CD4-positive, alpha-beta T cell (primary cell): ENCODE results near the gene PIGU. TPM values are rescaled to one million over a fixed set of nuclear protein-coding genes. Genes with fewer than 3 reads are reported as not detected.
A peak's percentile ranks its signal among the peaks of the same experiment; 100 is the strongest.

ENCODE experiments used
- ATAC-seq: fragments of 200-7000 bp; cut with Tn5 transposase; one replicate; pipeline ENCODE4 v1.10.0; 2022; ENCODE audit warnings: mild to moderate bottlenecking; ENCODE audit not compliant: poor library complexity
- CTCF ChIA-PET: fragments of 350-600 bp; sonication (Branson Sonifier 250); formaldehyde crosslinking; loops from one replicate; lab custom pipeline; 2021; ENCODE audit warnings: antibody characterized with exemption, inconsistent platforms; lab: Charles Lee
- POLR2A ChIA-PET: fragments of 350-600 bp; sonication (Branson Sonifier 250); formaldehyde crosslinking; loops from one replicate; lab custom pipeline; 2021; ENCODE audit warnings: antibody characterized with exemption, inconsistent platforms; lab: Charles Lee
- DNase-seq, 14 experiments: peaks; one replicate each; pipeline ENCODE4 v3.0.0-alpha.2; 2013 to 2020; ENCODE audit warnings: mixed read lengths in 2 of 14
- H3K27ac ChIP-seq, 2 donors: one replicate each; pipeline versions ENCODE4 v1.5.1 to v1.7.0; 2013; ENCODE audit warnings: low read length in 2 of 2, low read depth in 1 of 2, mild to moderate bottlenecking in 1 of 2
- H3K27me3 ChIP-seq, 2 experiments: 1 replicate in 1 of 2; 2 replicates in 1 of 2; pipeline versions ENCODE4 v1.6.1 to v1.7.0; 2013; ENCODE audit warnings: low read length in 2 of 2, control low read depth in 1 of 2, mild to moderate bottlenecking in 1 of 2, moderate library complexity in 1 of 2; ENCODE audit not compliant: insufficient read depth in 2 of 2, control insufficient read depth in 1 of 2
- H3K36me3 ChIP-seq: one replicate; pipeline ENCODE4 v1.6.1; 2013; ENCODE audit warnings: low read length, control low read depth; ENCODE audit not compliant: insufficient read depth
- H3K4me1 ChIP-seq: one replicate; pipeline ENCODE4 v1.6.1; 2013; ENCODE audit warnings: low read length, control low read depth; ENCODE audit not compliant: insufficient read depth
- H3K4me3 ChIP-seq: one replicate; pipeline ENCODE4 v1.5.1; 2013; ENCODE audit warnings: mild to moderate bottlenecking, low read length, moderate library complexity
- H3K9me3 ChIP-seq, 2 experiments: 1 replicate in 1 of 2; 2 replicates in 1 of 2; pipeline versions ENCODE4 v1.6.1 to v1.7.0; 2013; ENCODE audit warnings: low read length in 2 of 2, mild to moderate bottlenecking in 2 of 2, control low read depth in 1 of 2, moderate library complexity in 1 of 2; ENCODE audit not compliant: control insufficient read depth in 1 of 2, insufficient read depth in 1 of 2
- H3K27ac Mint-ChIP-seq: one replicate; pipeline ENCODE4 v1.8.0; 2020; ENCODE audit warnings: mixed read lengths
- H3K27me3 Mint-ChIP-seq: one replicate; pipeline ENCODE4 v1.8.0; 2021; ENCODE audit warnings: mixed read lengths
- H3K36me3 Mint-ChIP-seq: one replicate; pipeline ENCODE4 v1.8.0; 2021; ENCODE audit warnings: low read depth, mixed read lengths
- H3K4me1 Mint-ChIP-seq: one replicate; pipeline ENCODE4 v1.8.0; 2021; ENCODE audit warnings: low read depth, mixed read lengths
- H3K4me3 Mint-ChIP-seq: one replicate; pipeline ENCODE4 v1.8.0; 2020; ENCODE audit warnings: mild to moderate bottlenecking, mixed read lengths
- H3K9me3 Mint-ChIP-seq: one replicate; pipeline ENCODE4 v1.8.0; 2020; ENCODE audit warnings: mixed read lengths
- intact Hi-C, 2 experiments: fragments of 100-400 bp; cut with DNase I in 1 of 2; cut with micrococcal nuclease in 1 of 2; formaldehyde crosslinking; loops; one replicate each; pipeline versions ENCODE4 v1.15.1 to v1.9.0; 2023 to 2025; cut with DNase I, micrococcal nuclease
- total RNA-seq, 174 experiments: library from RNA in 2 of 174; stranded (reverse) in 2 of 174; gene quantifications; one replicate each; pipeline ENCODE4 v1.2.3 and lab custom pipeline; 2021 to 2026
- TF ChIP-seq, protein P1 (sequence below): fragments of 200-600 bp; IDR thresholded peaks from one replicate; pipeline ENCODE4 v1.8.0; 2022; ENCODE audit warnings: antibody characterized with exemption, mild to moderate bottlenecking

PIGU gene
- total RNA-seq, 2 experiments from 2014 or later, result 4.6 to 5.5 TPM

DNA sequence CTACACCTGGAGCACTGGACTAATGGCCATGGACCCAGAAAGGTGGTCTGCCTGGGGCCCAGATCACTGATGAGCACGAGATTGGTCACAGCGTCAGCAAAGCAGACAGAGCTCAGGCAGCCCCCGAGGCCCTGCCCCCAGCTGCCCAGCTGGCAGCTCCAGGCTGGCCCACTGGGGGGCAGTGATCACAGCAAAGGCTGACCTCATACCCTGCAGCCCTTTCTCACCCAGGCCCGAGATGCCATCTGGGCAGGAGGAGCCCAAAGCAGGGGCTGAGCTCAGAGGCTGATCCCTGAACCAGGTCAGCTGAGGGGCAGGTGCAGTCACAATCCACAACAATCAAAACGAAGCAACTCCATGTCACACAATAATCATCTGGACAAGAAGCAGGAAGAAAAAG, 114.3 kb downstream of the PIGU start:
- peak overlapping the region; percentile 86 for H3K27ac Mint-ChIP-seq
- H3K36me3 Mint-ChIP-seq, result peaks cover 8% of the 10 kb centered on the region
- Histone ChIP-seq H3K27ac (no peak overlapping the region), H3K4me3 (no peak overlapping the region), H3K36me3 (peaks cover 6% of the 10 kb centered on the region), H3K9me3 (no peaks in the 10 kb centered on the region), H3K27me3 (no peaks in the 10 kb centered on the region), H3K4me1 (peaks cover 8% of the 10 kb centered on the region)
- no peak overlapping the region for H3K4me3 Mint-ChIP-seq
- DNase-seq (peak in 1 of 14 experiments; percentile 41), ATAC-seq (no peak)
- no peaks in the 10 kb centered on the region for H3K27me3 Mint-ChIP-seq
- H3K9me3 Mint-ChIP-seq, result no peaks in the 10 kb centered on the region
- TF ChIP-seq, protein P1, sequence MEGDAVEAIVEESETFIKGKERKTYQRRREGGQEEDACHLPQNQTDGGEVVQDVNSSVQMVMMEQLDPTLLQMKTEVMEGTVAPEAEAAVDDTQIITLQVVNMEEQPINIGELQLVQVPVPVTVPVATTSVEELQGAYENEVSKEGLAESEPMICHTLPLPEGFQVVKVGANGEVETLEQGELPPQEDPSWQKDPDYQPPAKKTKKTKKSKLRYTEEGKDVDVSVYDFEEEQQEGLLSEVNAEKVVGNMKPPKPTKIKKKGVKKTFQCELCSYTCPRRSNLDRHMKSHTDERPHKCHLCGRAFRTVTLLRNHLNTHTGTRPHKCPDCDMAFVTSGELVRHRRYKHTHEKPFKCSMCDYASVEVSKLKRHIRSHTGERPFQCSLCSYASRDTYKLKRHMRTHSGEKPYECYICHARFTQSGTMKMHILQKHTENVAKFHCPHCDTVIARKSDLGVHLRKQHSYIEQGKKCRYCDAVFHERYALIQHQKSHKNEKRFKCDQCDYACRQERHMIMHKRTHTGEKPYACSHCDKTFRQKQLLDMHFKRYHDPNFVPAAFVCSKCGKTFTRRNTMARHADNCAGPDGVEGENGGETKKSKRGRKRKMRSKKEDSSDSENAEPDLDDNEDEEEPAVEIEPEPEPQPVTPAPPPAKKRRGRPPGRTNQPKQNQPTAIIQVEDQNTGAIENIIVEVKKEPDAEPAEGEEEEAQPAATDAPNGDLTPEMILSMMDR, result no peak
- ChIA-PET CTCF (interaction anchor here (1.6 kb wide), 1 partner anchor 25 kb away, joined by 4 read pairs; no protein-coding TSS in a partner anchor), POLR2A (interaction anchor here (0.7 to 1.0 kb wide), 2 partner anchors 17 to 115 kb away, joined by 3 read pairs; no protein-coding TSS in a partner anchor)
- H3K4me1 Mint-ChIP-seq, result peaks cover 9% of the 10 kb centered on the region
- intact Hi-C loops, result loop anchor here in 1 of 2 experiments (5.0 kb wide), 1 partner anchor 115 kb away; the partner anchor contains the start of gene PIGU

DNA sequence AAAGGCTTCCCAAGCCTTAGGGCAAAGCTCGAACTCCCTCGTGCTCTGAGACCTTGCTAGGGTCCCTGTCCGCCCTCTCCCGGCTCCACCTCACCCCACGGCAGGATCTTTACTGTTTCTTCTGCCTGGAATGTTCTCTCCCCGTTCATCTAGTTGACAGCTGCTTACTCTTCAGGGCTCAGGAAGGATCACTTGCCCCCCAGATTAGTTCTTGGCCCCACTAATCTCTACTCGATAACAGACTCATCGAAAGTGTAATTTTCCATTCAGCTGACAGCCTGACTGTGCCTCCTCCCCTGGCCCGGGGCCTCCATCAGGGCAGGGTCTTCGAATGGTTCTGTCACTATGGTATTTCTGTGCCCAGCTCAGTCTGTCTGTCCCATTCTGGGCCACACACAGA, 115.2 kb downstream of the PIGU start:
- no peak for ATAC-seq
- Mint-ChIP-seq H3K27ac (peak overlapping the region; percentile 86), H3K36me3 (peaks cover 5% of the 10 kb centered on the region), H3K9me3 (no peaks in the 10 kb centered on the region), H3K27me3 (no peaks in the 10 kb centered on the region), H3K4me3 (peak overlapping the region; percentile 81), H3K4me1 (peaks cover 14% of the 10 kb centered on the region)
- TF ChIP-seq, protein P1, result no peak
- Histone ChIP-seq H3K4me1 (peaks cover 11% of the 10 kb centered on the region), H3K27ac (no peak overlapping the region), H3K36me3 (peaks cover 3% of the 10 kb centered on the region), H3K9me3 (no peaks in the 10 kb centered on the region), H3K4me3 (no peak overlapping the region), H3K27me3 (no peaks in the 10 kb centered on the region)
- no peak for DNase-seq
- intact Hi-C loops, result loop anchor here in 1 of 2 experiments (5.0 kb wide), 1 partner anchor 116 kb away; the partner anchor contains the start of gene PIGU
- ChIA-PET CTCF (interaction anchor here (0.6 to 1.7 kb wide), 4 partner anchors 9 to 113 kb away, joined by 3 to 4 read pairs (median 4); no protein-coding TSS in a partner anchor), POLR2A (interaction anchor here (1.0 kb wide), 1 partner anchor 18 kb away, joined by 3 read pairs; no protein-coding TSS in a partner anchor)

GRCh38 chr20:34560614-34561013, 116.3 kb downstream of the PIGU start:
- H3K4me3 Mint-ChIP-seq, result peak overlapping the region; percentile 86
- Histone ChIP-seq H3K27ac (no peak overlapping the region), H3K4me3 (no peak overlapping the region), H3K4me1 (peaks cover 11% of the 10 kb centered on the region), H3K27me3 (no peaks in the 10 kb centered on the region), H3K36me3 (no peaks in the 10 kb centered on the region), H3K9me3 (no peaks in the 10 kb centered on the region)
- H3K4me1 Mint-ChIP-seq, result peaks cover 14% of the 10 kb centered on the region
- no peaks in the 10 kb centered on the region for H3K9me3 Mint-ChIP-seq
- H3K27ac Mint-ChIP-seq, result peak overlapping the region; percentile 90
- DNase-seq (peak in 2 of 14 experiments; percentile 19 to 45), ATAC-seq (no peak)
- TF ChIP-seq, protein P1, result no peak
- intact Hi-C loops, result loop anchor here in 1 of 2 experiments (5.0 kb wide), 1 partner anchor 117 kb away; the partner anchor contains the start of gene PIGU
- H3K27me3 Mint-ChIP-seq, result no peaks in the 10 kb centered on the region
- POLR2A ChIA-PET, result interaction anchor here (0.7 kb wide), 1 partner anchor 44 kb away, joined by 3 read pairs; the partner anchor contains the start of gene DYNLRB1
- CTCF ChIA-PET, result interaction anchor here (1.7 kb wide), 1 partner anchor 22 kb away, joined by 4 read pairs; no protein-coding TSS in a partner anchor
- peaks cover 5% of the 10 kb centered on the region for H3K36me3 Mint-ChIP-seq
